PC-3 (cell line): ENCODE measurements around the gene C16orf95. TPM values are rescaled to one million over a fixed set of nuclear protein-coding genes. Genes with fewer than 3 reads are reported as not detected.

ENCODE experiments used
- ATAC-seq: fragments of 200-7000 bp; cut with Tn5 transposase; 2 replicates; pipeline ENCODE4 v1.9.1; 2020; ENCODE audit warnings: mild to moderate bottlenecking, moderate library complexity
- BruUV-seq: library from RNA; stranded (reverse); fragments of 400-500 nt; replicated peaks from 2 replicates; lab custom pipeline; 2021; lab: Mats Ljungman, UMichigan
- CTCF ChIA-PET: fragments of 300-600 bp; sonication (Branson Sonifier 250); formaldehyde crosslinking; loops from one replicate; lab custom pipeline; 2022; ENCODE audit warnings: antibody characterized with exemption; lab: Charles Lee
- POLR2A ChIA-PET: fragments of 300-600 bp; sonication (Branson Sonifier 250); formaldehyde crosslinking; loops from one replicate; lab custom pipeline; 2022; ENCODE audit warnings: antibody characterized with exemption; ENCODE audit not compliant: unreplicated experiment; lab: Charles Lee
- DNase-seq: peaks from one replicate; pipeline ENCODE4 v3.0.0-alpha.2; 2015
- H2AFZ ChIP-seq: fragments of 300-600 bp; sonication (generic); 2 replicates; pipeline ENCODE4 v1.6.0; 2016; ENCODE audit warnings: antibody characterized with exemption, low read length
- H3F3A ChIP-seq: fragments of 300-600 bp; sonication (generic); one replicate; pipeline ENCODE4 v1.6.0; 2017; ENCODE audit warnings: antibody characterized with exemption, low read length, control low read depth, mild to moderate bottlenecking; ENCODE audit not compliant: unreplicated experiment
- H3K27ac ChIP-seq: fragments of 300-600 bp; sonication (generic); 2 replicates; pipeline ENCODE4 v1.5.1; 2016; ENCODE audit warnings: mild to moderate bottlenecking, low read length
- H3K27me3 ChIP-seq: fragments of 300-600 bp; sonication (generic); 2 replicates; pipeline ENCODE4 v1.6.1; 2016; ENCODE audit warnings: low read length, mixed read lengths
- H3K36me3 ChIP-seq: fragments of 300-600 bp; sonication (generic); 2 replicates; pipeline ENCODE4 v1.6.1; 2016; ENCODE audit warnings: low read depth, mixed run types, low read length, mixed read lengths
- H3K4me1 ChIP-seq: fragments of 300-600 bp; sonication (generic); 2 replicates; pipeline ENCODE4 v1.5.1; 2016; ENCODE audit warnings: low read length; ENCODE audit not compliant: insufficient read depth
- H3K4me2 ChIP-seq: fragments of 300-600 bp; sonication (generic); 2 replicates; pipeline ENCODE4 v1.6.0; 2016; ENCODE audit warnings: low read length
- H3K4me3 ChIP-seq: fragments of 300-600 bp; sonication (generic); 2 replicates; pipeline ENCODE4 v1.5.1; 2016; ENCODE audit warnings: mild to moderate bottlenecking, low read length, mixed read lengths
- H3K79me2 ChIP-seq: fragments of 300-600 bp; sonication (generic); 2 replicates; pipeline ENCODE4 v1.6.1; 2017; ENCODE audit warnings: low read length, mixed read lengths
- H3K9ac ChIP-seq: fragments of 300-600 bp; sonication (generic); 2 replicates; pipeline ENCODE4 v1.6.0; 2016; ENCODE audit warnings: mild to moderate bottlenecking, low read length
- H3K9me2 ChIP-seq: fragments of 300-600 bp; sonication (generic); replicated peaks from 2 replicates; pipeline ENCODE4 v1.6.1; 2016; ENCODE audit warnings: mixed run types, low read length, mixed read lengths
- H3K9me3 ChIP-seq: fragments of 300-600 bp; sonication (generic); 2 replicates; pipeline ENCODE4 v1.6.1; 2016; ENCODE audit warnings: low read length, mixed read lengths
- H4K20me1 ChIP-seq: fragments of 300-600 bp; sonication (generic); 2 replicates; pipeline ENCODE4 v1.6.1; 2016; ENCODE audit warnings: low read length, mixed read lengths
- CTCF ChIP-seq: fragments of 300-600 bp; sonication (generic); conservative IDR thresholded peaks from 2 replicates; pipeline ENCODE4 v1.5.1; 2017; ENCODE audit warnings: antibody characterized with exemption, low read depth, mild to moderate bottlenecking, low read length
- EZH2 ChIP-seq: fragments of 300-600 bp; sonication (generic); IDR thresholded peaks from one replicate; pipeline ENCODE4 v1.6.1; 2017; ENCODE audit warnings: antibody characterized with exemption, mild to moderate bottlenecking, low read length; ENCODE audit not compliant: unreplicated experiment
- EZH2phosphoT487 ChIP-seq: fragments of 300-600 bp; sonication (generic); IDR thresholded peaks from 2 replicates; pipeline ENCODE4 v1.6.1; 2018; ENCODE audit warnings: mild to moderate bottlenecking, antibody characterized with exemption, low read length, borderline replicate concordance
- intact Hi-C: fragments of 100-400 bp; cut with micrococcal nuclease; formaldehyde crosslinking; loops from 2 replicates; pipeline ENCODE4 v1.9.0; 2023
- total RNA-seq: library from RNA; depleted of rRNA; stranded (reverse); fragments of >200 nt; gene quantifications from 2 replicates; pipeline ENCODE4 v1.2.3, GENCODE V29; 2014

C16orf95 gene
- total RNA-seq, 1 experiment from 2014 or later, result 2.4 TPM

- ChIA-PET POLR2A (no interaction called here), CTCF (no interaction called here)
- Histone ChIP-seq H3K9ac (no peak overlapping the region), H3K4me1 (no peaks in the 10 kb centered on the region), H3K27me3 (no peaks in the 10 kb centered on the region), H2AFZ (no peak overlapping the region), H3K79me2 (no peaks in the 10 kb centered on the region), H3K9me3 (no peaks in the 10 kb centered on the region), H3K36me3 (no peaks in the 10 kb centered on the region), H3K4me3 (no peak overlapping the region), H4K20me1 (no peaks in the 10 kb centered on the region), H3F3A (no peaks in the 10 kb centered on the region), H3K9me2 (no peaks in the 10 kb centered on the region), H3K27ac (no peak overlapping the region), H3K4me2 (no peak overlapping the region)
- TF ChIP-seq EZH2phosphoT487, result no peak
- no peak for TF ChIP-seq CTCF
- no peak for TF ChIP-seq EZH2
- DNase-seq, result no peak
- BruUV-seq, result no TSS peak
- no peak for ATAC-seq
- intact Hi-C loops, result no loop called here
Measured at GRCh38 chr16:87338155-87338765, 21.1 kb upstream of the C16orf95 start.

GRCh38 chr16:87337262-87337771 lies 20.1 kb upstream of the C16orf95 start:
- no peak overlapping the region for H3K9ac ChIP-seq
- intact Hi-C loops, result no loop called here
- POLR2A ChIA-PET, result no interaction called here

More at GRCh38 chr16:87337262-87337771, 20.1 kb upstream of the C16orf95 start:
- CTCF ChIA-PET, result no interaction called here
- Histone ChIP-seq H3K79me2 (no peaks in the 10 kb centered on the region), H3K9me2 (no peaks in the 10 kb centered on the region), H3F3A (no peaks in the 10 kb centered on the region), H3K27me3 (no peaks in the 10 kb centered on the region), H3K9me3 (no peaks in the 10 kb centered on the region), H3K4me1 (no peaks in the 10 kb centered on the region), H3K4me2 (no peak overlapping the region), H3K27ac (no peak overlapping the region), H3K4me3 (no peak overlapping the region), H4K20me1 (no peaks in the 10 kb centered on the region), H3K36me3 (no peaks in the 10 kb centered on the region), H2AFZ (no peak overlapping the region)
- no TSS peak for BruUV-seq
- TF ChIP-seq CTCF (no peak), EZH2phosphoT487 (no peak), EZH2 (no peak)
- DNase-seq (no peak), ATAC-seq (no peak)
